IMR-90 (cell line): Measurements from ENCODE around the gene NOP9. TPM values are rescaled to one million over a fixed set of nuclear protein-coding genes. Genes with fewer than 3 reads are reported as not detected.

Experiments used
- ATAC-seq: fragments of 200-7000 bp; cut with Tn5 transposase; 2 replicates; pipeline ENCODE4 v1.9.1; 2020; ENCODE audit warnings: low read depth, mild to moderate bottlenecking, moderate library complexity
- BruUV-seq: library from RNA; stranded (reverse); fragments of 400-500 nt; replicated peaks from 2 replicates; lab custom pipeline; 2021; lab: Mats Ljungman, UMichigan
- CTCF ChIA-PET: fragments of 300-600 bp; formaldehyde crosslinking; extraction: SDS; loops from one replicate; lab custom pipeline; 2021; ENCODE audit warnings: antibody characterized with exemption; lab: Yijun Ruan, JAX
- POLR2A ChIA-PET: fragments of 300-600 bp; sonication (Branson Sonifier 250); formaldehyde crosslinking; loops from one replicate; lab custom pipeline; 2022; ENCODE audit warnings: antibody characterized with exemption; ENCODE audit not compliant: unreplicated experiment; lab: Charles Lee
- DNase-seq: peaks from one replicate; pipeline ENCODE4 v3.0.0; 2013
- H2AFZ ChIP-seq: replicated peaks from 2 replicates; pipeline ENCODE3; 2013; ENCODE audit warnings: low read length, mild to moderate bottlenecking; ENCODE audit not compliant: poor library complexity
- H2AK5ac ChIP-seq: 2 replicates; pipeline ENCODE4 v1.6.1; 2013; ENCODE audit warnings: low read depth, low read length, inconsistent platforms
- H2AK9ac ChIP-seq: replicated peaks from 2 replicates; pipeline ENCODE3; 2013; ENCODE audit warnings: mild to moderate bottlenecking, low read depth, low read length, moderate library complexity; ENCODE audit not compliant: poor library complexity
- H2BK120ac ChIP-seq: 2 replicates; pipeline ENCODE4 v1.6.1; 2013; ENCODE audit warnings: low read depth, low read length, inconsistent platforms
- H2BK15ac ChIP-seq: 3 replicates; pipeline ENCODE4 v1.6.1; 2013; ENCODE audit warnings: low read depth, low read length, inconsistent platforms
- H2BK20ac ChIP-seq: 2 replicates; pipeline ENCODE4 v1.6.1; 2013; ENCODE audit warnings: low read depth, mild to moderate bottlenecking, inconsistent platforms, low read length, moderate library complexity
- H2BK5ac ChIP-seq: 2 replicates; pipeline ENCODE4 v1.6.1; 2013; ENCODE audit warnings: mild to moderate bottlenecking, low read depth, low read length, inconsistent platforms; ENCODE audit not compliant: poor library complexity, severe bottlenecking
- H3K14ac ChIP-seq: replicated peaks from 2 replicates; pipeline ENCODE4 v1.6.1; 2013; ENCODE audit warnings: low read depth, low read length, inconsistent platforms
- H3K18ac ChIP-seq: 2 replicates; pipeline ENCODE4 v1.6.1; 2013; ENCODE audit warnings: low read depth, low read length, control low read depth
- H3K23ac ChIP-seq: 2 replicates; pipeline ENCODE4 v1.6.1; 2013; ENCODE audit warnings: low read depth, low read length, inconsistent platforms
- H3K27ac ChIP-seq: 2 replicates; pipeline ENCODE4 v1.5.1; 2013; ENCODE audit warnings: mild to moderate bottlenecking, control low read depth, low read length; ENCODE audit not compliant: insufficient read depth
- H3K27me3 ChIP-seq: 2 replicates; pipeline ENCODE4 v1.6.1; 2013; ENCODE audit warnings: low read length; ENCODE audit not compliant: control insufficient read depth, insufficient read depth
- H3K36me3 ChIP-seq: 2 replicates; pipeline ENCODE4 v1.6.1; 2013; ENCODE audit warnings: low read length, mixed read lengths; ENCODE audit not compliant: control insufficient read depth, insufficient read depth
- H3K4ac ChIP-seq: 2 replicates; pipeline ENCODE4 v1.6.1; 2013; ENCODE audit warnings: low read depth, low read length, inconsistent platforms
- H3K4me1 ChIP-seq: 2 replicates; pipeline ENCODE4 v1.6.1; 2013; ENCODE audit warnings: low read length, mixed read lengths; ENCODE audit not compliant: control insufficient read depth, insufficient read depth
- H3K4me2 ChIP-seq: 2 replicates; pipeline ENCODE4 v1.6.1; 2013; ENCODE audit warnings: low read depth, mild to moderate bottlenecking, control low read depth, low read length, moderate library complexity
- H3K4me3 ChIP-seq: 2 replicates; pipeline ENCODE4 v1.5.1; 2013; ENCODE audit warnings: low read depth, mild to moderate bottlenecking, control low read depth, low read length, moderate library complexity; ENCODE audit not compliant: insufficient read depth
- H3K56ac ChIP-seq: 2 replicates; pipeline ENCODE4 v1.6.1; 2013; ENCODE audit warnings: low read length, inconsistent platforms; ENCODE audit not compliant: insufficient read depth; ENCODE audit errors: extremely low read depth
- H3K79me1 ChIP-seq, 2 experiments: 2 replicates each; pipeline ENCODE4 v1.6.1; 2013; ENCODE audit warnings: low read length in 2 of 2, inconsistent platforms in 1 of 2, low read depth in 1 of 2
- H3K9ac ChIP-seq: 2 replicates; pipeline ENCODE4 v1.6.1; 2013; ENCODE audit warnings: low read depth, low read length, control low read depth
- H3K9me1 ChIP-seq: 2 replicates; pipeline ENCODE4 v1.6.1; 2013; ENCODE audit warnings: low read length, inconsistent platforms; ENCODE audit not compliant: insufficient read depth
- H3K9me3 ChIP-seq: 2 replicates; pipeline ENCODE4 v1.6.1; 2013; ENCODE audit warnings: low read length; ENCODE audit not compliant: control insufficient read depth, insufficient read depth
- H4K20me1 ChIP-seq: 2 replicates; pipeline ENCODE4 v1.6.1; 2013; ENCODE audit warnings: low read length, inconsistent platforms; ENCODE audit not compliant: insufficient read depth
- H4K5ac ChIP-seq: 2 replicates; pipeline ENCODE4 v1.6.1; 2013; ENCODE audit warnings: mild to moderate bottlenecking, low read depth, low read length, control low read depth
- H4K8ac ChIP-seq, 2 experiments: 2 replicates each; pipeline ENCODE4 v1.6.1; 2013; ENCODE audit warnings: low read depth in 2 of 2, low read length in 2 of 2, control low read depth in 1 of 2, inconsistent platforms in 1 of 2
- H4K91ac ChIP-seq: 2 replicates; pipeline ENCODE4 v1.6.1; 2013; ENCODE audit warnings: low read depth, low read length, inconsistent platforms; ENCODE audit not compliant: insufficient read depth
- MAZ ChIP-seq: IDR thresholded peaks from 2 replicates; pipeline ENCODE4 v1.6.1; 2012; ENCODE audit warnings: low read depth, mild to moderate bottlenecking, low read length, improper control_type of control experiment, moderate library complexity, borderline replicate concordance
- RCOR1 ChIP-seq: IDR thresholded peaks from 2 replicates; pipeline ENCODE4 v1.6.1; 2012; ENCODE audit warnings: mild to moderate bottlenecking, low read length, improper control_type of control experiment; ENCODE audit not compliant: insufficient replicate concordance
- WGBS, 2 experiments: methylation state at CpG; one replicate each; pipeline versions ENCODE4 v1.1.5 to v1.1.7; 2013; ENCODE audit warnings: missing lambda C conversion rate in 2 of 2; ENCODE audit not compliant: insufficient read length in 1 of 2; ENCODE audit errors: extremely low coverage in 2 of 2; 5-methylcytosine and 5-hydroxymethylcytosine counted together
- dilution Hi-C: fragments of 300-500 bp; cut with HindIII; formaldehyde crosslinking; loops from one replicate; pipeline ENCODE4 v1.14.3; 2018; ENCODE audit warnings: low sequenced_read_pairs; ENCODE audit not compliant: unreplicated experiment
- in situ Hi-C: fragments of 300-500 bp; cut with MboI; formaldehyde crosslinking; loops from 3 replicates; pipeline ENCODE4 v1.14.3; 2019; ENCODE audit warnings: low sequenced_read_pairs, inconsistent platforms, mixed read lengths
- intact Hi-C: fragments of 100-400 bp; cut with micrococcal nuclease; formaldehyde crosslinking; loops from 2 replicates; pipeline ENCODE4 v1.10.0; 2022
- polyA plus RNA-seq, 3 experiments: library from polyadenylated mRNA; depleted of rRNA; stranded (reverse); fragments of >200 nt; gene quantifications; 2 replicates each; pipeline ENCODE4 v1.2.3, GENCODE V29; 2012; ENCODE audit warnings: low replicate concordance in 1 of 3
- total RNA-seq: library from RNA; depleted of rRNA; stranded (reverse); fragments of >200 nt; gene quantifications from 2 replicates; pipeline ENCODE4 v1.2.3, GENCODE V29; 2012

Gene NOP9
- total and polyA plus RNA-seq, 2 of the 4 experiments (the other 2 are of a cell fraction): 11.8 to 25.8 TPM

DNA sequence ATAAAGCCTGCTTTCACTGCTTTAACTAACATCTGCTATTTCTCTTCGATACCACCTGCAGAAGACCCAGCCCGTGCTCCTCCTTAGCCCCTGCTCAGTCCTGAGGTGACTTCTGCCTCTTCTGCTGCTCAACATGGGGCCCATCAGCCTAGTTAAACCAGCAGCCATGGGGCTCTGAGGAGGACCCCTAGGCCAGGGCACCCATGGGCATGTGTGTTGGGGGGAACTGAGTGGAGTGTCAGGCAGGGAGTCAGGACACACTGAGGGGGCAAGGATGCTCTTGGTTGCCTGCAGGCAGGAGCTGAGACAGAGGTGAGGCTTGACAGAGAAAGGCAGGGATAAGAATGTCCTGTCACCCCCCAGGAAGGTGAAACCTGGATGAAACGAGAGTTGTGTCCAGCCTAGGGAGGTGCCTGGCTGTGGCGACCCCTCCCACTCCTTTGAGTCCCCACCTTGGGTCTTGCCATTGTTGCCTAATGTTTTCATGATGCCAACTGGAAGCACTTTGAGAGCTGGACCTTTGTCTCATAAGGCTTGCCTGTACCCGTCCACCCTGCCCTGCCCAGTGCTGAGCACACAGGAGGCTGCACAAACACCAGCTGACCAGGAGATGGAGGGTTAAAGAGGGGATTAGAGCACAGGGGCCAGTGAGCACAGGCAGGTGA is 15.7 kb upstream of the NOP9 start:
- no peak overlapping the region for H3K56ac ChIP-seq
- TF ChIP-seq RCOR1: no peak
- TF ChIP-seq MAZ: no peak
- no peak overlapping the region for H3K4ac ChIP-seq
- no peak overlapping the region for H4K8ac ChIP-seq
- intact Hi-C loops: no loop called here
- no peak overlapping the region for H3K9ac ChIP-seq
- no peak overlapping the region for H3K27ac ChIP-seq
- no peaks in the 10 kb centered on the region; the same call in 1 of the 2 replicates for H4K20me1 ChIP-seq
- H3K4me2 ChIP-seq: no peak overlapping the region
- no peak overlapping the region for H3K23ac ChIP-seq
- ChIA-PET CTCF (interaction anchor here (0.6 kb wide), 1 partner anchor 266 kb away, joined by 3 read pairs; no protein-coding TSS in a partner anchor), POLR2A (interaction anchor here (0.6 kb wide), 1 partner anchor 77 kb away, joined by 3 read pairs; no protein-coding TSS in a partner anchor)
- no TSS peak for BruUV-seq
- no peak overlapping the region for H2BK20ac ChIP-seq
- H3K27me3 ChIP-seq: no peaks in the 10 kb centered on the region
- in situ Hi-C loops: no loop called here
- H4K5ac ChIP-seq: no peak overlapping the region
- H3K79me1 ChIP-seq: peaks cover 0 to 11% of the 10 kb centered on the region in 2 experiments; a peak in 3 of 4 replicates
- H3K18ac ChIP-seq: no peak overlapping the region
- no peak overlapping the region for H2AFZ ChIP-seq
- H3K36me3 ChIP-seq: no peaks in the 10 kb centered on the region
- dilution Hi-C loops: no loop called here
- H3K9me1 ChIP-seq: no peaks in the 10 kb centered on the region; the same call in 1 of the 2 replicates
- H4K91ac ChIP-seq: no peak overlapping the region
- H2AK5ac ChIP-seq: no peak overlapping the region
- DNase-seq (no peak), ATAC-seq (no peak)
- H3K4me1 ChIP-seq: no peaks in the 10 kb centered on the region; the same call in 1 of the 2 replicates
- H2BK15ac ChIP-seq: no peak overlapping the region
- no peak overlapping the region for H2BK120ac ChIP-seq
- H2AK9ac ChIP-seq: no peak overlapping the region
- H3K9me3 ChIP-seq: no peaks in the 10 kb centered on the region
- WGBS, 2 experiments: no CpG with 5 or more reads among the region's 5 CpGs
- no peak overlapping the region for H2BK5ac ChIP-seq
- H3K14ac ChIP-seq: no peak overlapping the region
- no peak overlapping the region for H3K4me3 ChIP-seq
